Common myeloid progenitor, CD34-positive (primary cell): Measurements from ENCODE around the gene NACA.
"Not testable (repeated sequence)": the region's sequence is repeated elsewhere in the genome, so short reads cannot be mapped to it uniquely, and the experiment has no call there.

Experiments
- CTCF ChIA-PET: fragments of 350-600 bp; sonication (Branson Sonifier 250); formaldehyde crosslinking; loops from one replicate; lab custom pipeline; 2021; ENCODE audit warnings: antibody characterized with exemption; lab: Charles Lee
- POLR2A ChIA-PET: fragments of 350-600 bp; sonication (Branson Sonifier 250); formaldehyde crosslinking; loops from one replicate; lab custom pipeline; 2021; ENCODE audit warnings: antibody characterized with exemption; lab: Charles Lee
- DNase-seq, 3 donors: peaks; one replicate each; pipeline versions ENCODE4 v3.0.0 to v3.0.0-alpha.2; 2013
- H3K27ac ChIP-seq, 2 experiments: 1 replicate in 1 of 2; 2 replicates in 1 of 2; pipeline ENCODE4 v1.7.0; 2013; ENCODE audit warnings: inconsistent platforms in 2 of 2, low read length in 2 of 2, mild to moderate bottlenecking in 2 of 2, low read depth in 1 of 2, moderate library complexity in 1 of 2; ENCODE audit not compliant: severe bottlenecking in 2 of 2, insufficient read depth in 1 of 2, poor library complexity in 1 of 2
- H3K27me3 ChIP-seq, 5 experiments: replicated peaks in 2 of 5; 1 replicate in 3 of 5; 2 replicates in 2 of 5; pipeline versions ENCODE4 v1.6.1 to v1.7.0; 2013; ENCODE audit warnings: low read length in 4 of 5, mild to moderate bottlenecking in 2 of 5, moderate library complexity in 2 of 5, inconsistent platforms in 1 of 5; ENCODE audit not compliant: insufficient read depth in 5 of 5, control insufficient read depth in 4 of 5
- H3K36me3 ChIP-seq, 4 experiments: 1 replicate in 2 of 4; 2 replicates in 2 of 4; pipeline versions ENCODE4 v1.6.1 to v1.7.0; 2013; ENCODE audit warnings: low read length in 3 of 4, control low read depth in 1 of 4, mild to moderate bottlenecking in 1 of 4; ENCODE audit not compliant: control insufficient read depth in 4 of 4, insufficient read depth in 4 of 4
- H3K4me1 ChIP-seq, 4 experiments: 1 replicate in 3 of 4; 2 replicates in 1 of 4; pipeline versions ENCODE4 v1.6.1 to v1.7.1; 2013; ENCODE audit warnings: low read length in 3 of 4, mild to moderate bottlenecking in 3 of 4, control low read depth in 1 of 4, inconsistent platforms in 1 of 4, moderate library complexity in 1 of 4; ENCODE audit not compliant: control insufficient read depth in 4 of 4, insufficient read depth in 4 of 4; ENCODE audit errors: control extremely low read depth in 1 of 4
- H3K4me3 ChIP-seq, 7 experiments: 1 replicate in 4 of 7; 2 replicates in 3 of 7; pipeline versions ENCODE4 v1.5.1 to v1.7.0; 2013; ENCODE audit warnings: mild to moderate bottlenecking in 7 of 7, low read length in 6 of 7, moderate library complexity in 6 of 7, inconsistent platforms in 2 of 7, low read depth in 2 of 7, control low read depth in 1 of 7; ENCODE audit not compliant: insufficient read depth in 4 of 7, control insufficient read depth in 1 of 7; ENCODE audit errors: extremely low read depth in 1 of 7
- H3K9me3 ChIP-seq, 5 experiments: 1 replicate in 4 of 5; 2 replicates in 1 of 5; pipeline versions ENCODE4 v1.6.1 to v1.7.1; 2013; ENCODE audit warnings: low read length in 4 of 5, mild to moderate bottlenecking in 2 of 5, inconsistent platforms in 1 of 5, low read depth in 1 of 5, moderate library complexity in 1 of 5; ENCODE audit not compliant: control insufficient read depth in 4 of 5, insufficient read depth in 2 of 5; ENCODE audit errors: control extremely low read depth in 1 of 5
- WGBS: methylation state at CpG from one replicate; pipeline ENCODE4 v1.1.5; 2013; ENCODE audit not compliant: insufficient coverage; 5-methylcytosine and 5-hydroxymethylcytosine counted together

Gene NACA

GRCh38 chr12:56763753-56764657 lies 38.9 kb upstream of the NACA start:
- no peaks in the 10 kb centered on the region for H3K36me3 ChIP-seq
- WGBS, result 67% methylated on average over 3 of the region's 5 CpGs
- ChIA-PET CTCF (interaction anchor here (0.7 to 3.2 kb wide), 5 partner anchors 10 to 240 kb away, joined by 3 to 25 read pairs (median 4); partner anchors contain the start of gene ZBTB39), POLR2A (interaction anchor here (0.6 kb wide), 1 partner anchor 89 kb away, joined by 3 read pairs; no protein-coding TSS in a partner anchor)
- no peak for DNase-seq
- H3K27me3 ChIP-seq, result no peaks in the 10 kb centered on the region
- no peak overlapping the region for H3K4me3 ChIP-seq
- no peak overlapping the region for H3K27ac ChIP-seq
- peaks cover 0 to 3% (median 0%) of the 10 kb centered on the region in 4 experiments for H3K4me1 ChIP-seq
- peaks cover 0 to under 1% (median 0%) of the 10 kb centered on the region in 5 experiments for H3K9me3 ChIP-seq

- Histone ChIP-seq H3K36me3 (no peaks in the 10 kb centered on the region), H3K27ac (no peak overlapping the region), H3K4me1 (peaks cover 0 to 2% (median 0%) of the 10 kb centered on the region in 4 experiments), H3K27me3 (no peaks in the 10 kb centered on the region), H3K4me3 (no peak overlapping the region), H3K9me3 (peaks cover 0 to 6% (median 2%) of the 10 kb centered on the region in 5 experiments)
- DNase-seq, result no peak
- ChIA-PET POLR2A (no interaction called here), CTCF (interaction anchor here (0.9 to 3.2 kb wide), 6 partner anchors 8 to 242 kb away, joined by 3 to 25 read pairs (median 6); partner anchors contain the start of gene ZBTB39)
- no CpG with 5 or more reads among the region's 2 CpGs for WGBS
Observed at GRCh38 chr12:56761812-56762211, 36.7 kb upstream of the NACA start.

- CTCF ChIA-PET, result interaction anchor here (1.2 to 9.7 kb wide), 4 partner anchors 228 to 302 kb away, joined by 3 to 74 read pairs (median 8); no protein-coding TSS in a partner anchor
- Histone ChIP-seq H3K27ac (no peak overlapping the region), H3K27me3 (no peaks in the 10 kb centered on the region), H3K4me3 (no peak overlapping the region), H3K9me3 (peaks cover 0 to 6% (median 2%) of the 10 kb centered on the region in 5 experiments), H3K4me1 (no peaks in the 10 kb centered on the region), H3K36me3 (no peaks in the 10 kb centered on the region)
- POLR2A ChIA-PET, result interaction anchor here (0.6 to 0.9 kb wide), 2 partner anchors 290 to 1074 kb away, joined by 3 to 4 read pairs; no protein-coding TSS in a partner anchor
- DNase-seq, result no peak
- 80% methylated on average over 5 of the region's 7 CpGs for WGBS
Observed at GRCh38 chr12:56760460-56760859, 35.4 kb upstream of the NACA start.

GRCh38 chr12:56759263-56759908 lies 34.3 kb upstream of the NACA start:
- Histone ChIP-seq H3K27me3 (no peaks in the 10 kb centered on the region), H3K36me3 (no peaks in the 10 kb centered on the region), H3K9me3 (peaks cover 0 to 6% (median 2%) of the 10 kb centered on the region in 5 experiments), H3K4me1 (no peaks in the 10 kb centered on the region), H3K4me3 (no peak overlapping the region), H3K27ac (no peak overlapping the region)
- no peak for DNase-seq
- ChIA-PET CTCF (interaction anchor here (0.8 to 9.7 kb wide), 12 partner anchors 10 to 365 kb away, joined by 3 to 74 read pairs (median 3); no protein-coding TSS in a partner anchor), POLR2A (no interaction called here)
- WGBS, result 100% methylated on average over 1 of the region's 6 CpGs

GRCh38 chr12:56758728-56759262 lies 33.7 kb upstream of the NACA start:
- CTCF ChIA-PET, result interaction anchor here (0.8 to 9.7 kb wide), 11 partner anchors 11 to 366 kb away, joined by 3 to 74 read pairs (median 3); no protein-coding TSS in a partner anchor
- Histone ChIP-seq H3K4me1 (no peaks in the 10 kb centered on the region), H3K27ac (no peak overlapping the region), H3K4me3 (no peak overlapping the region), H3K27me3 (no peaks in the 10 kb centered on the region), H3K9me3 (peaks cover 0 to 6% (median 2%) of the 10 kb centered on the region in 5 experiments), H3K36me3 (no peaks in the 10 kb centered on the region)
- no peak for DNase-seq
- POLR2A ChIA-PET, result no interaction called here
- WGBS, result 100% methylated on average over 3 of the region's 3 CpGs

GRCh38 chr12:56757971-56758370 lies 32.9 kb upstream of the NACA start:
- WGBS, result no CpG with 5 or more reads among the region's 1 CpG
- POLR2A ChIA-PET, H3K9me3 ChIP-seq, DNase-seq, H3K27ac ChIP-seq, H3K36me3 ChIP-seq, H3K4me3 ChIP-seq, H3K4me1 ChIP-seq, H3K27me3 ChIP-seq: not testable (repeated sequence)
- CTCF ChIA-PET, result interaction anchor here (0.9 to 9.7 kb wide), 7 partner anchors 30 to 308 kb away, joined by 3 to 74 read pairs (median 5); a partner anchor contains a TSS
